Measurements from ENCODE around the gene TNS4.

TNS4 gene

DNA sequence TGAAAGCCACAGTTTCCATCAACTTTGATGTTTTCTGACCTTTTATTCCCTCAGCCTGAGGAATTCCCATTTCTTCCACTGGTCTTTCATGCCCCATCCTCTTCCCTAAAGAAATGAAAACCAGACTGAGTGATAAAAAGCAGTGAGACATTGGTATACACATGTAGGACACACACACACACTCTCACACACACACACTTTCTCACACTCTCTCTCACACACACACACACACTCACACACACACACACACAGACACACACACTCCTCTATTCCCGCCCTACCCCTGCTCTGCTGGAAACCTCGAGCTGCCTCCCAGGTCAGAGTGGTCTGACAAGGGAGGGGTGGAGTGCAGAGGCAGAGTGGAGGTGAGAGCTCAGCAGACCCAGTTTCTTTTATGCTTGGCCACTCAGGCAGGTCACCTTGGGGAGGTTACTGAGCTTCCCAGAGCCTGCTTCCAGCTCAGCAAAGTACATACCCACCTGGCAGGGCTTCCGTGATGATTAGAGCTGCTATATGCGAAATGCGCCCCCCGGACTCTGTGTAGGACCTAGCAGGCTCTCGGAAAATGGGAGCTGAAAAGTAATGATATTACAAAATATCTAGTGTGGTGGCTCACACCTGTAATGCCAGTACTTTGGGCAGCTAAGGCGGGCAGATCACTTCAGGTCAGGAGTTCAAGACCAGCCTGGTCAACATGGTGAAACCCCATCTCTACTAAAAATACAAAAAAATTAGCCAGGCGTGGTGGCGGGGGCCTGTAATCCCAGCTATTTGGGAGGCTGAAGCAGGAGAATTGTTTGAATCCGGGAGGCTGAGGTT is 33.2 kb upstream of the TNS4 start:
- no peak for DNase-seq

DNA sequence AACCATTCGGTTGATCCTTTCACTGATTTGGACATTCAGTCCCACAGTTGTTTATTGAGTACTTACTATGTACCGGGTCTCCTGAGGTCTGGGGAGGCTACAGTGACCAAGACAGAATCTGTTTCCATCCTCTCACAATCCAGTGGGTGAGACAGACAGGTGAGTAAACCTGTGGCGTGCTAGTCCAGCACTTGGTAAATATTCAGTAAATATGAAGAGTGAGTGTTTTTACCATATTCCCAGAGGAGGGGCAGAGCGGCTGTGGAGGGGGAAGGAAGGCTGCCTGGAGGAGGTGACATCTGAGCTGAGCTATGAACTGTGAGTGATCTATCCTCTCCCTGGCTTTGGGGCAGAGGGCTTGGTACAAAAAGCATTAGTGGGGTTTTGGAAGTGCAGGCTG is 32.5 kb upstream of the TNS4 start:
- DNase-seq = no peak

DNA sequence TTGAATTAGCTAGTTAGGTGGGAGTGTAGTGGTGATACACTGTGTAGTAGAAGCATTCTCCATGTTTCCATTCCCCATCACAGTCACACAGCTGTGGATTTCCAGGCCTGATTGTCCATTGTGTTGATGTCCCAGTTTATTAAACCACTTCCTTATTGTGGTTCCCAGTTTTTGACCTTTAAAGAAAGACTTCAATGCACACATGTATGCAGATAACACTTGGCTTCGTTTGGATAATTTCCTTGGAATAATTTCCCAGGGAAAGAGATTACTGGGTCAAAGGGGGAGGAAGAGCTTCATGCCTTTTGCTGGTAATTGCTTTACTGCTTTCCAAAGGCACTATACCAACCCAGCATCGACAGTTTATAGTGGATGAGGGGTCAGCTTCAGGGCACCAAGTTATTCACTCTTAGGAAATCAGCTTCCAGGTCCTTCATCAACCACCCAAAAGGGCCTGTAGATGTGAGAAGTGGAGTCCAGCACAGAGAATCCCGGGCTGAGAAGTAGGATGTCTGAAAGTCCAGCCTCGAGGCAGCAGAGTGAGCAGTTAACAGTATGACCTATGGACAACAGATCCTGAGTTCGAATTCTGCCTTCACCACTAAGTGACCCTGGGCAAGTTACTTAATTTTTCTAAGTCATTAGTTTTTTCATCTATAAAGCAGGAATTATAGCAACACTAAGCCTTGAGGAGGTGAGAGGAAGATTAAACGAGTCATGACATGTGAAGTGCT is 31.3 kb upstream of the TNS4 start:
- no peak for DNase-seq

DNA sequence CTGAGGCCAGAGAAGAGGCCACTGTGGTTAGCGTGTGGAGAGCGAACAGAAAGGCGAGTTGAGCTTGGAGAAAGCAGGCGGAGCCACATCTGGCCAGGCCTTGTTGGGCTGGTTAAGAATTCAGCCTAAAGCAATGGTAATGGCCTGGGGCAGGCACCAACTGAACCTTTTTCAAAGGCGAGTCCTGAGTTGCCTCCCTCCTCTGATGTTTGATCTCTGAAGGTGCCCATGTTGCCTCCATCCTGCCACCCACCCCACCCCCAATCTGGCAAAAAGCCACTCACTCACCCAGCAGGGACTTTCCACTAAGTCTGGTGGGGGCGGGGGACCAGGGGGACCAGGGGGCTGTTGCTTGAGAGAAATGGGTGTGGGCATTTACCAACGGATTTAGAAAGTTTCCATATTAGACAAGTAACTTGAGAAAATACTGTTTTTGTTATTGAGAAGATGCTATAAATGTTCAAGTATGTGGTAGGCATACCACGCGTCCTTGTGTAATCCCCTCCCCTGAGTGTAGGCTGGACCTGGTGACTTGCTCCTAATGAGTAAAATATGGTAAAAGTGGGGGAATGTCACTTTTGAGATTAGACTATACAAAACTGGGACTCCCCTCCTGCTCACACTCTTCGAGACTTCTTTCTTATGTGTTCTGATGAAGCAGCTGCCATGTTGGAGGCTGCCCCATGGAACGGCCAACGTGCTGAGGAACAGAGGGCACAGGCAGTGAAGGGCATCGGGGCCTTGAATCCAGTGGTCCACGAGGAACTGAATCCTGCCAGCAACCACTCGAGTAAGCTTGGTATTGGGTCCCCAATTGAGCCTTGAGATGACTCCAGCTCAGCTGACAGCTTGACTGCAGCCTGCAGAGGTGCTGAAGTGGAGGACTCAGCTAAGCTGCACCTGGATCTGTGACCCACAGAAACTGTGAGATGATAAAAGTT is 29.9 kb upstream of the TNS4 start:
- DNase-seq = no peak

DNA sequence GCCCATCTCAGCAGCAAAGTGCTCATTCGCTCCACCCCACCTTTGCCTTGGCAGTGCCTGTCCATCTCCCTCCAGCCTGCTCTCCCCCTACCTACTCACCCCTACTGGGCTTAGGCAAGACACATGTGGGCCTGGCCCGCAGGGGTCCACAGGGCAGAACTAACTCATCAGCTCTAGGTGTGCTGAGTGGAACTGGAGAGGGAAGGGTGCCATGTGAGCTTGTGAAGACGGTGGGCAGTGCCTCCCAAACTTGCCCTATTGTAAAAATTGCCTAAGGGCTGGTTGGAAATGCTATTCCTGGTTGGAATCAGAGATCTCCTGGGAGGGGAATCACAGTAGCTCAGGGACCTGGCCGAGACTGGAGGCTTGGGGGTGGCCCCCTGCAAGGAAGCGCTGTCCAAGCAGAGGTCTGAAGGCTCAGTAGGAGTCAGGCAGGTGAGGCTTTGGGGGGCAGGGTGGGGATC is 29.1 kb upstream of the TNS4 start:
- DNase-seq = no peak

DNA sequence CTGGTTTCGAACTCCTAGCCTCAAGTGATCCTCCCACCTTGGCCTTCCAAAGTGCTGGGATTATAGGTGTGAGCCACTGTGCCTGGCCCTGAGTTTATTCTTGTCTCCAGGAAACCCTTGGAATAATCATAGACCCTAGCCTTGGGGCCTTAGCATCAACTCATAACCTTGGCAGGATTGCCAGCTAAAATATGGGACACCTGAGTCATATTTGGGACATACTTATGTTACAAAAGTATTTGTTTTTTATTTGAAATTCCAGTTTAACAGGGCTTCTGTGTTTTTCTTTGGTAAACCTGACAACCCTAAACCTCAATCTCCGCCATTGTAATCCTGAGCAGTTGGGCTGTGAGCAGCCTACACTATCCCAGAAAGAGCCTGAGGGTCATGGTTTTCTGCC is 28.6 kb upstream of the TNS4 start:
- DNase-seq = no peak

DNA sequence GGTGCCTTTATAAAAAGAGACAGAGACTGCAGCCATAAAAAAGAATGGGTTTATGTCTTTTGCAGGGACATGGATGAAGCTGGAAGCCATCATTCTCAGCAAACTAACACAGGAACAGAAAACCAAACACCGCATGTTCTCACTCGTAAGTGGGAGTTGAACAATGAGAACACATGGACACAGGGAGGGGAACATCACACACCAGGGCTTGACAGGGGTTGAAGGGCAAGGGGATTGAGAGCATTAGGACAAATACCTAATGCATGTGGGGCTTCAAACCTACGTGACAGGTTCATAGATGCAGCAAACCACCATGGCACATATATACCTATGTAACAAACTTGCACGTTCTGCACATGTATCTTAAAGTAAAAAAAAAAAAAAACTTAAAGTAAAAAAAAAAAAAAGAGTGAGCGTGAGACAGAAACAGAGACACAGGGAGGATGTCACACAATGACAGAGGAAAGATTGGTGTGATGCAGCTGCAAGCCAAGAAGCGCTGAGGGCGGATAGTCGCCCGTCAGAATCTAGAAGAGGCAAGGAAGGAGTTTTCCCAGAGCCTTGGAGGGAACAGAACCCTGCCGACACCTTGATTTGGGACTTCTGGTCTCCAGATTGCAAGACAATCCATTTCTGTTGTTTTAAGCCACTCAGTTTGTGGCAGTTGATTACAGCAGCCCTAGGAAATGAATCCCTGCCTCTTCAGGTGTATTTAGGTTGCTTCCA is 27.4 kb upstream of the TNS4 start:
- DNase-seq = no peak

DNA sequence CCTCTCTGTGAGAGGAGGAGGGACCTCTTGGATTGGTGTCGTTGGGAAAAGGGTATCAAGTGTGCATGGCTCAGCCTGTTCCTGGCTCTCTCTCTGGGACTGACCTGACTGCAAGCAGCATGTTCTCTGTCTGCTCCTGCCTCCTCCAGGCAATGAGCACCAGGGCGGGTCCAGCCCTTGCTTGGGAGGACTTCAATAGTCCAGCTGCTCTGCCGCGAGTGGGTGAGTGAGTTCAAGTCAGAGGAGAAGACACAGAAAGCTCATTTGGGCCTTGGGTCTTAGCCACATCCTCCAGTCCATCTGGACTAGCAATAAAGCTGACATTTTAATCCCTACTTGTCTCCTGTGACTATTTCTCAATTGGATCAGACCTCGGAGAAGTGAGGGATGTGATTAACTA is 25.2 kb upstream of the TNS4 start:
- no peak for DNase-seq

DNA sequence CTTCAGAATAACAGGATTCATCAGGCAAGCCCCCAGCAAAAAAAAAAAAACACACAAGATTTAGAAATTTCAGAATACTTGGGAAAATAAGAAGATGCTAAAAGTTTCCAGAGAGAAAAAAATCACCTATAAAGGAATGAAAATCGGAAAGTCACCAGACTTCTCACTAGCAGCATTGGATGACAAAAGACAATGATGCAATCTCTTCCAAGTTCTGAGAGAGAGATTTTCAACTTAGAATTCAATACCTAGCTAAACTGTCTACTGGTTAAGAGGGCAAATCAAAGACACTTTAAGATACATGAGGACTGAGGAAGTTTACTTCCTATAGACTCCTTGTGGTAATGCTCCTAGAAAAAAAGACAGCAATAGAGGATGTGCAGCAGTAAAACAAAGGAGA is 23.9 kb upstream of the TNS4 start:
- DNase-seq = no peak

DNA sequence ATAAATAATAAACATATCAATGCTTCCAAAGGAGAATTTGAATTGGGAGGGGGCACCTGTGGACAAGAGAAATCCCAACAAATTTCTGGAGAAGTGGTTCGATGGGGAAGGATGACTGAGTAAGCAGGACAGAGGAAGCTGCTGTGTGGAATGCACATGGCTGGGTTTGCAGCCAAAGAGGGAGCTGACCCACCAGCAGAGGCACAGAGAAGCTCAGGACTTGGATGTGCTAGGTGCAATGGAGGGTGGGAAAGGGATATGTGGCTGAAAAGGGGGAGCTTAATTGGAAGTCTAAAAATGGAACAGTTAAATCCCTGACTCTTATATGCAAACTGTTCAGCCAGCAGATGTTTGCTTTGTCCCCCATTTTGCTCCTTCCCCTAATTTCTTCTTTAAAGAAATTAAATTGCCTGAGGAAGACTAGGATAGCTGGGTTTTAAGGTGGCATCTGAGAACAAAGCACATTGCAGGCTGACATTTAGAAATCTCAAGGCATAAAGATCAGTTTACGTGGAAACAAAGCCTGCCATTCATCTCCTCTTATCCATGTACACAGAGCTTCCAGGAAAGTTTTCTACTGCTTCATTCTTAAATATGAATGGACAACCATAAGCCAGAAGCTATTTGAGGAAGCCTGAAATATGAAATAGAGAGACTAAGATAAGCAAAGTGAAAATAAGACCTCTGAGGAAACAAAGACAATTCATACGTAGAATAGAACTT is 23.0 kb upstream of the TNS4 start:
- DNase-seq = no peak

DNA sequence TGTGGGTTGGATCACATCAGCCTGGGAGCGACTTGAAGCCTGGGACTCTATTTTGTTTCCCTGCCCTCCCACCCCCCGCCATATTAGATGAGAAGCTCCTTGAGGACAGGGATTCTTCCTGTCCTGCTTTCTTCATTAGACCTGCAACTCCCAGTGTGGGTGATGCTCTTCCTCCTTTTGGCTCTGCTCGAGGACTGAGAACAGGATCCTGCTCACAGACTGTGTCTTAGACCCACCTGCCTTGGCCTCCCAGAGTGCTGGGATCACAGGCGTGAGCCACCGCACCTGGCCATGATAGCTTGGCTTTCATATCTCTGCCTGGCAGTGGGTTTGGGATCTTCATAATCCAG is 21.5 kb upstream of the TNS4 start:
- no peak for DNase-seq

DNA sequence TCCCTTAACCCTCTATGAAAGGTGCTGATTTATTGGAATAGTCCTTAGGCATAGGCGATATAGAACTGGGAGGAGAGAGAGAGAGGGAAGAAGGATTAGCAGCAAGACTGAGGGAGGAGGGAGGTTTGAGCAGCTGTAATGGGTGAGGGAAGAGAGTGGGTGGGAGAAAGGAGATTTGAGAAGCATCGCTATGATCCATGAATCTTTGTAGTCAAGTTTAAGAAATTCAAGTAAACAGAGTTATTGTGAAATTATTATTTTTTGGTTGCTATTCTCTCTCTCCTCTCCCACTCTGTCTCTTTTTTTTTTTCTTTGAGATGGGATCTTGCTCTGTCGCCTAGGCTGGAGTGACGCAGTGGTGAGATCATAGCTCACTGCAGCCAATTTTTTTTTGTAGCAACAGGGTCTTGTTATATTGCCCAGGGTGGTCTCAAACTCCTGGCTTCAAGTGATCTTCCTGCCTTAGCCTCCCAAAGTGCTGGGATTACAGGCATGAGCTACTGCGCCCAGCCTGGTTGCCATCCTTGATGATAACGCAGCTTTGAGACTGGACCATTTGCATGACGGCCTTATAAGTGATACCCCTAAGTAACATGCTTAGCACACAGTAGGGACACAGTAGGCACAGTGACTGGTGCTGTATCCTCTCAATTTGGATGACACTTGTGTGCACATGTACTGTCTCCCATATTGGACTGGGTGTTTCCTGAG is 21.0 kb upstream of the TNS4 start:
- DNase-seq = no peak

DNA sequence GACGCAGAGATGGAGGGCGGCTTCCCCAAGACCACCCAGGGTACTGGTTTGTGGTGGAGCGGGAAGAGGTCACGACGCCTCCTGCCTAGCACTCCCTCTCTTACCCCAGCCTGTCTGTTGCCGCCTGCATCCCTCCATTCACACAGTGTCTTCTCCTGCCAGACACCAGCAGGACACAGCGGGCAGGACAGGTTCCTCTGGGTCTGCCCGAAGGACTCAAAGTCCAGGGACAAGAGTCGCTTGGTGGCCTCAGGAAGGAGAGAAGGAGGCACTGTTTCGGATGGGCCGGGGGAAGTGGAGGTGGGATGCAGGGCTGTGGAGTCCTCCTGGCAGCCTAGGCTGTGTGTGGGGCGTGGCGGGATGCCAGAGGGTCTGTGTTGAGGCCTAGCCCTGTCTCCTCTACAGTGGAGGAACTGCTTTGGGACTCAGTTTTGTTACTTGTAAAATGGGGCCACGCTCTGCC is 19.6 kb upstream of the TNS4 start:
- no peak for DNase-seq

DNA sequence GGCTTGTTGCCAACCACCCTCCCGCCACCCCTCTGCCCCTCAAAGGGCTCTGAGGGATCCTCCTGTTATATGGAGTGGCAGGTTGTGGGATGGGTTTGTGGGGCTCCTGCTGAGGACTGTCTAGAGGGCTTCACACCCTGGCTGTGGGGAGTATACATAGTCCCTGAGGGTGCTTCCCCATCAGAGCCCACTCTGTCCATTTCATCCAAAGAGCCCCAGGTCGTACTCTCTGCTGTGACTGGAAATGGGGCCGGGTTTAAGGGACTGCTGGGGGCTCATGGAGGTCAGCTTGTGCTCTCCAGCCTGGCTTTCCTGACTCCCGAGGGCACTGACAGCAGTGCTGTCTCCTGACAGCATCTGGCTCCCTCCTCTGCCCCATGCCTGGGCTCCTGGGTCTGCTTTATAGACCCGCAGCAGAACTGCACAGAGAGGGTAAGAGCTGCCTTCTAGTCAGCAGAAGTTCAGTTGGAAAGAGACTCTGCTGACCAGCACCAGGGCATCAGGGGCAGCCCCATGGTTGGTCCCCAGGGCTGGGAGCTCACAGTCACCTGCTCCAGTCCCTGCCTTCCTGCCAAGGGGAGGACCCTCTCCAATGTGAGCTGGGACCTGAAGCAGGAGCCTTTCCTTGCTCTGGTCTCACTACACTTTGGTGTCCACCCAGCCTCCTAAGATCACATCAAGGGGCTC is 17.8 kb upstream of the TNS4 start:
- DNase-seq = no peak

DNA sequence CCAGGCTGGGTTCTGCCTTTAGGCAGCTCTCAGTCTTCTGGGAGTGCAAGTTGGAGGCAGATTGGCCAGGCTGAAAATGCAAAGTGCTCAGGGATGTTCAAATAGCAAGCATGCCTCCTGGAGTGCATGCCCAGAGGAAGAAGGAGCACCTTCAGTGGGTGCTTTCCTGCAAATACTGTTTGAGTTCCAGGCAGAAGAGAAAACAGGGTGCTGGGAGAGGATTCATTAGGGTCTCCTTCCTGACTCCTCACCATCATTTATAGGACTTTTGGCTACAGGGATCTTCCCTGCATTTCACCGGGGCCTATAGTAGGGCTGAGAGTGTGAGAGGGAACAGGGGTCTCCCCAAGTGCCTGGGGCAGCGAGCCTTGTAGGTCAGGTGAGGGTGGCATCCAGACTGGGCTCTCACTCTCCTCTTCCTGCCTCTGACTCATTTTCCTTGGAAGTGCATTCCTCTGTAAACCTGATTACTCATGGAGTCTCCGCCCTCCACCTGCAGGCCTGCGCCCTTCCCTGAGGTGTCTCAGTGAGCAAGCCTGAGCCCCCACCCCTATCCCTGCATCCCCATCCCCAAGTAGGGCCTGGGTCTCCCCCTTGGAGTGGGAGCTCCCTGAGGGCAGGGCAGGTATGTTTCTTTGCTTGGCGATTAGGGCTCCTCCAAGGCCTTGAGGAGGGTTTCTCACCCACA is 17.1 kb upstream of the TNS4 start:
- DNase-seq = no peak

DNA sequence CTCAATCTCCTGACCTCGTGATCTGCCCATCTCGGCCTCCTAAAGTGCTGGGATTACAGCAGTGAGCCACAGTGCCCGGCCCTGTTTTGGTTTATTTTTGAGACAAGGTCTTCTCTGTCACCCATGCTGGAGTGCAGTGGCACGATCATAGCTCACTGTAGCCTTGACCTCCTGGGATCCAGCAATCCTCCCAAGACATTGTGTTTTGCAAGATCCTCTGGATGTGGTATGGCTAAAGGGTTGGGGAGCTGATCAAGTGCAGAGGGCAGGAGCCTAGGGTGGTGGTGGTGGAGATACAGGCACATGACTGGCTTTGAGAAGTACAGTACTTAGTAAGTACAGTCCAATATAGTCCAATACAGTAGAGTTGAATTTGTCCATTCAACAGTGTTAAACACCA is 16.6 kb upstream of the TNS4 start:
- DNase-seq = no peak

DNA sequence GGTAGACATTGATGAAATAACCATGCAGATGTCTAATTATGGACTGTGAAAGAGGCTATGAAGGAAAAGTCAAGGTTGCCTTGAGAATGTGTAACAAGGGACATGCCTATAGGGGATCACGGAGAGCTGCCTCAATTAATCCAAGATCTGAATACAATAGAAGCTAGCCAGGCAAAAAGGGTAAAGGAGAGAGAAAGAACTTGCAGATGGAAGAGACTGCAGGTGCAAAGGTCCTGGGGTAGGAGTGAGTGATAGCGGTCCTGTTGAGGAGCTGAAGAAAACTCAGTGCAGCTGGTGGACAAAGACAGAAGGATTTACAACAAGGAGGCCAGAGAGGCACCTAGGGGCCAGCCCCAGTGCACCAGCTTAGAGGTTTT is 15.9 kb upstream of the TNS4 start:
- DNase-seq = no peak

DNA sequence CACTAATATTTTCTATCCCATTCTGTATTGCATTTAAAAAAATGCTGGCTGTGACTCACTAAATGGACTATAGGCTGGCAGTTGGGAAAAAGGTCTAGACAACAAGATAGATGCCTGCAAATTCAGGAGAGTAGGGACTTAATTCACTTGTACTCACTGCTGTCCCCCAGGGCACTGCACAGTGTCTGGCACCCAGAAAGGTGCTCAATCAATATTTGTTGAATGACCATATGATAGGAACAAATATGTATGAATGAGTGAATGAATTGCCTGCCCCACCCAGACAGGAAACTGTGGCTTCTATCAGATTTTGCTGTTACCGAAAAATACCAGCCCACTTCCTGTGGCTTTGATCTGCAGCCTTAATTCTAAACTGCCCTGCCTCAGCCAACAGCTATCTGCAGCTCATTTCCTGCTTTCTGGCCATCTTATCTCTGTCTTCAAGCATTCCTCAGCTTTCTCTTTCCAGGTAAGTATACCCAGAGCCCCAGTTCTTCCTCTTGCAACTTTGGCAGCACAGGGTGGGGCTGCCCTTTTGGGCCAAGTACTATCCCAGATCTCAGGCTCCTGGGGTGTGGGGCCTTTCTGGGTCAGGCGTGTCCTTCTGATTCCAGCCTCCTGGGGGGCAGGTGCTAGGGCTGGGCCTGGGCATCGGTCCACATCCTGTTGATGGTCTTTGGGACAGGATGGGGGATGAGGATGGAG is 15.3 kb upstream of the TNS4 start:
- DNase-seq = peak; percentile 47

DNA sequence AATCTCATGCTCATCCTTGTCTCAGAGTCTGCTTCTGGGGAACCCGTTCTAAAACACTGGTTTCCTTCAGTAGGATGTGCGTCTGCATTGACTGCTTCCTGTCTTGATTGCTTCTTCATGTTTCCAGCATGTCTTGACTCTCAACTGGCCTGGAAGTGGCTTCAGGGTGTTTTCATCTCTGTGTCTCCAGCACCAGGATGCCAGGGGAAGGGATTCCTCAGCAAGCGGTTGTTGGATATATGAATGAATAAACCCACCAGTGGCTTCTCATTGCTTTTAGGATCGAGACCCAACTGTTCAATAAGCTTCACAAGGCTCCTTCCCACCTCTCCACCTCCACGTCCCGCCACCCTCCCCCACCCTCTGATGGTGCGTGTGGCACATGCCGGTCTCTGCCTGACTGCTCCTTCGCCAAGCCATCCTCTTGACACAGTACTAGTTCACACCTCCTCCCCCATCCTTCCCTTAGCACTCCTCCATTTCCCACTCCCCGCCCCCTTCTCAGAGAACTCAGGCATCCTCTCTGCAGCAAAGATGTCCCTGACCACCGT is 14.1 kb upstream of the TNS4 start:
- DNase-seq = no peak
